Gastrocnemius medialis (tissue), 4 donors: ENCODE data around the gene HCAR1. TPM values are rescaled to one million over a fixed set of nuclear protein-coding genes. Genes with fewer than 3 reads are reported as not detected.
"Not testable (repeated sequence)": the region's sequence is repeated elsewhere in the genome, so short reads cannot be mapped to it uniquely, and the experiment has no call there.

Experiments used
- ATAC-seq, 2 donors: fragments of 150-250 bp; one replicate each; pipeline ENCODE4 v1.9.1; 2016
- DNase-seq, 2 donors: peaks; one replicate each; pipeline ENCODE4 v3.0.0-alpha.2; 2019
- H3K27ac ChIP-seq, 4 donors: fragments of 200-600 bp; sonication (generic); 1 replicate in 1 of 4; 2 replicates in 3 of 4; pipeline ENCODE4 v1.5.1; 2016 to 2018; ENCODE audit warnings: mild to moderate bottlenecking in 2 of 4, moderate library complexity in 1 of 4
- H3K27me3 ChIP-seq, 3 donors: fragments of 200-600 bp; sonication (generic) in 2 of 3; 1 replicate in 1 of 3; 2 replicates in 2 of 3; pipeline versions ENCODE4 v1.5.1 to v1.6.0; 2016 to 2019; ENCODE audit warnings: mild to moderate bottlenecking in 1 of 3, moderate library complexity in 1 of 3
- H3K36me3 ChIP-seq, 2 donors: fragments of 200-600 bp; sonication (generic) in 1 of 2; one replicate each; pipeline ENCODE4 v1.5.1; 2017 to 2018
- H3K4me1 ChIP-seq, 2 donors: fragments of 200-600 bp; sonication (generic) in 1 of 2; one replicate each; pipeline ENCODE4 v1.5.1; 2016 to 2017; ENCODE audit warnings: mild to moderate bottlenecking in 2 of 2
- H3K4me3 ChIP-seq, 4 donors: fragments of 200-600 bp; sonication (generic) in 3 of 4; 1 replicate in 1 of 4; 2 replicates in 3 of 4; pipeline ENCODE4 v1.5.1; 2016 to 2019; ENCODE audit warnings: mild to moderate bottlenecking in 2 of 4
- H3K9me3 ChIP-seq, 3 donors: fragments of 200-600 bp; sonication (generic) in 2 of 3; 1 replicate in 1 of 3; 2 replicates in 2 of 3; pipeline ENCODE4 v1.5.1; 2016 to 2019
- POLR2A ChIP-seq, 2 donors: fragments of 450-650 bp; IDR thresholded peaks; one replicate each; pipeline ENCODE4 v1.6.1; 2017; ENCODE audit warnings: antibody characterized with exemption in 2 of 2, mild to moderate bottlenecking in 2 of 2, moderate library complexity in 2 of 2
- in situ Hi-C, 4 donors: fragments of 200-750 bp; cut with MboI; loops; one replicate each; pipeline versions ENCODE4 v1.15.0 to v1.8.0; 2017; ENCODE audit warnings: low sequenced_read_pairs in 4 of 4
- intact Hi-C: fragments of 100-400 bp; cut with DNase I; formaldehyde crosslinking; loops from one replicate; pipeline ENCODE4 v1.15.1; 2023; ENCODE audit warnings: low total_unique reads
- total RNA-seq, 4 donors: library from RNA; depleted of rRNA; stranded (reverse); fragments of >200 nt; gene quantifications; one replicate each; pipeline versions ENCODE4 v1.1.0 to v1.2.3, GENCODE V29; 2016
- TF ChIP-seq, protein P1 (sequence below), 5 experiments: fragments of 450-650 bp in 3 of 5; fragments of 200-600 bp in 2 of 5; sonication (generic) in 2 of 5; IDR thresholded peaks in 4 of 5; conservative IDR thresholded peaks in 1 of 5; 1 replicate in 4 of 5; 2 replicates in 1 of 5; pipeline ENCODE4 v1.5.1; 2016 to 2019; ENCODE audit warnings: antibody characterized with exemption in 5 of 5, mild to moderate bottlenecking in 3 of 5, moderate library complexity in 3 of 5

HCAR1 gene
- total RNA-seq, 4 donors from 2014 or later = 0.10 TPM; not detected in 3

DNA sequence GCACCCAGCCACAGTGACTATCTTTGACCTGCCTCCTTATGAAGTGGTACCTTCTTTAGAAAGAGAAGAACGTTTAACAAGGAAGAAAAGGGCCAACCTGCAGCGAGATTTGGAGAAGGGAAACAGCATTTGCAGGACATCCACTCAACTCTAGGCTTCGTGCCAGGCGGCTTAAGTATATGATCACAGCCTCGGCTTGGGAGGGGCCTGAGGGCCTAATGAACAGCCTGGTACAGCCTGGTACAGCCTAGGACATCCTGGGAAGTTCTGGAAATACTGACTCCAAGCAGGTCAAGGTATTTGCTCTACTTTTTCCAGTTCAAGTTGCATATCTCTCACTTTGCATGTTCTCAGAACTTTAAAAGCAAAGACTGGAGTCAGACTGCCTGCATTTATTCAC is 43.6 kb downstream of the HCAR1 start:
- ATAC-seq = no peak
- TF ChIP-seq, protein P1, sequence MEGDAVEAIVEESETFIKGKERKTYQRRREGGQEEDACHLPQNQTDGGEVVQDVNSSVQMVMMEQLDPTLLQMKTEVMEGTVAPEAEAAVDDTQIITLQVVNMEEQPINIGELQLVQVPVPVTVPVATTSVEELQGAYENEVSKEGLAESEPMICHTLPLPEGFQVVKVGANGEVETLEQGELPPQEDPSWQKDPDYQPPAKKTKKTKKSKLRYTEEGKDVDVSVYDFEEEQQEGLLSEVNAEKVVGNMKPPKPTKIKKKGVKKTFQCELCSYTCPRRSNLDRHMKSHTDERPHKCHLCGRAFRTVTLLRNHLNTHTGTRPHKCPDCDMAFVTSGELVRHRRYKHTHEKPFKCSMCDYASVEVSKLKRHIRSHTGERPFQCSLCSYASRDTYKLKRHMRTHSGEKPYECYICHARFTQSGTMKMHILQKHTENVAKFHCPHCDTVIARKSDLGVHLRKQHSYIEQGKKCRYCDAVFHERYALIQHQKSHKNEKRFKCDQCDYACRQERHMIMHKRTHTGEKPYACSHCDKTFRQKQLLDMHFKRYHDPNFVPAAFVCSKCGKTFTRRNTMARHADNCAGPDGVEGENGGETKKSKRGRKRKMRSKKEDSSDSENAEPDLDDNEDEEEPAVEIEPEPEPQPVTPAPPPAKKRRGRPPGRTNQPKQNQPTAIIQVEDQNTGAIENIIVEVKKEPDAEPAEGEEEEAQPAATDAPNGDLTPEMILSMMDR (IDR thresholded peaks at IDR 0.05 in 4 of 5, conservative IDR thresholded peaks at IDR 0.05 in 1 of 5) = no peak
- TF ChIP-seq POLR2A (IDR thresholded peaks at IDR 0.05) = no peak

GRCh38 chr12:122686538-122686937 is 44.1 kb downstream of the HCAR1 start:
- intact Hi-C loops (no loop called here), in situ Hi-C loops (no loop called here)
- ATAC-seq = no peak
- no peak overlapping the region for H3K27ac ChIP-seq
- no peaks in the 10 kb centered on the region for H3K36me3 ChIP-seq
- H3K9me3 ChIP-seq = no peaks in the 10 kb centered on the region
- no peak for TF ChIP-seq POLR2A (IDR thresholded peaks at IDR 0.05)
- TF ChIP-seq, protein P1 (IDR thresholded peaks at IDR 0.05 in 4 of 5, conservative IDR thresholded peaks at IDR 0.05 in 1 of 5) = no peak
- H3K27me3 ChIP-seq = no peaks in the 10 kb centered on the region
- H3K4me3 ChIP-seq = no peak overlapping the region
- H3K4me1 ChIP-seq = no peaks in the 10 kb centered on the region
- DNase-seq = no peak

More for the DNA sequence above, 43.6 kb downstream of the HCAR1 start:
- no peaks in the 10 kb centered on the region for H3K36me3 ChIP-seq
- no peaks in the 10 kb centered on the region for H3K4me1 ChIP-seq
- H3K4me3 ChIP-seq = no peak overlapping the region
- no peak overlapping the region for H3K27ac ChIP-seq
- no peaks in the 10 kb centered on the region for H3K27me3 ChIP-seq
- intact Hi-C loops = no loop called here
- DNase-seq = no peak
- H3K9me3 ChIP-seq = no peaks in the 10 kb centered on the region
- in situ Hi-C loops = no loop called here

- Histone ChIP-seq H3K4me3 (no peak overlapping the region), H3K9me3 (no peaks in the 10 kb centered on the region), H3K36me3 (no peaks in the 10 kb centered on the region), H3K27ac (no peak overlapping the region), H3K4me1 (no peaks in the 10 kb centered on the region), H3K27me3 (no peaks in the 10 kb centered on the region)
- TF ChIP-seq POLR2A (IDR thresholded peaks at IDR 0.05) = no peak
- TF ChIP-seq, protein P1 (IDR thresholded peaks at IDR 0.05 in 4 of 5, conservative IDR thresholded peaks at IDR 0.05 in 1 of 5) = no peak
- in situ Hi-C loops (no loop called here), intact Hi-C loops (no loop called here)
- ATAC-seq (no peak), DNase-seq (no peak)
These were observed 46.3 kb downstream of the HCAR1 start for GRCh38 chr12:122684297-122684813.

GRCh38 chr12:122681814-122682213 is 48.8 kb downstream of the HCAR1 start:
- no peak for ATAC-seq

DNA sequence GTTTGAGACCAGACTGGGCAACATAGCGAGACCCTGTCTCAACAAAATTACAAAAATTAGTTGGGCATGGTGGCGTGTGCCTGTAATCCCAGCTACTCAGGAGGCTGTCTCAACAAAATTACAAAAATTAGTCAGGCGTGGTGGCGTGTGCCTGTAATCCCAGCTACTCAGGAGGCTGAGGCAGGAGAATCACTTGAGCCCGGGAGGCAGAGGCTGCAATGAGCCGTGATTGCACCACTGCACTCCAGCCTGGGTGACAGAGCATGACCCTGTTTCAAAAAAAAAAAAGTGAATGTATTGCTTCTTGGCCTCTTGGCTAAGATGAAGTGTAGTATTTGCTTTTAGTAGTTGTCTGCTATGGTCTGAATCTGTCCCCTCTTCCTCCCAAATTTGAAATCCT is 49.7 kb downstream of the HCAR1 start:
- ATAC-seq, H3K4me3 ChIP-seq, H3K27ac ChIP-seq, H3K36me3 ChIP-seq, in situ Hi-C loops, H3K4me1 ChIP-seq, DNase-seq, intact Hi-C loops, H3K27me3 ChIP-seq, H3K9me3 ChIP-seq: not testable (repeated sequence)

More at GRCh38 chr12:122681814-122682213, 48.8 kb downstream of the HCAR1 start:
- in situ Hi-C loops (no loop called here), intact Hi-C loops (no loop called here)
- no peak overlapping the region for H3K27ac ChIP-seq
- no peaks in the 10 kb centered on the region for H3K9me3 ChIP-seq
- no peaks in the 10 kb centered on the region for H3K36me3 ChIP-seq
- no peaks in the 10 kb centered on the region for H3K4me1 ChIP-seq
- no peak for TF ChIP-seq POLR2A (IDR thresholded peaks at IDR 0.05)
- TF ChIP-seq, protein P1 (IDR thresholded peaks at IDR 0.05 in 4 of 5, conservative IDR thresholded peaks at IDR 0.05 in 1 of 5) = no peak
- DNase-seq = no peak
- H3K4me3 ChIP-seq = no peak overlapping the region
- no peaks in the 10 kb centered on the region for H3K27me3 ChIP-seq

DNA sequence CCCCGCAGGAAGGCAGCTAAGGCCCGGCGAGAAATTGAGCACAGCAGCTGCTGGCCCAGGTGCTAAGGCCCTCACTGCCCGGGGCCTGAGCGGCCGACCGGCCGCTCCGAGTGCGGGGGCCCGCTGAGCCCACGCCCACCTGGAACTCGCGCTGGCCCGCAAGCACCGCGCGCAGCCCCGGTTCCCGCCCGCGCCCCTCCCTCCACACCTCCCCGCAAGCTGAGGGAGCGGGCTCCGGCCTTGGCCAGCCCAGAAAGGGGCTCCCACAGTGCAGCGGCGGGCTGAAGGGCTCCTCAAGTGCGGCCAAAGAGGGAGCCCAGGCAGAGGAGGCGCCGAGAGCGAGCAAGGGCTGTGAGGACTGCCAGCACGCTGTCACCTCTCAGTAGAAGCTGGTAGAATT is 53.9 kb downstream of the HCAR1 start:
- H3K36me3 ChIP-seq, ATAC-seq, DNase-seq, H3K27ac ChIP-seq, in situ Hi-C loops, H3K4me1 ChIP-seq, H3K9me3 ChIP-seq, H3K4me3 ChIP-seq, intact Hi-C loops, H3K27me3 ChIP-seq: not testable (repeated sequence)
